Measurements from ENCODE around the gene RBM10. TPM values are rescaled to one million over a fixed set of nuclear protein-coding genes. Genes with fewer than 3 reads are reported as not detected.

The RBM10 gene
- total RNA-seq, 4 donors from 2014 or later = 25.2 to 33.1 (median 29.2) TPM

DNA sequence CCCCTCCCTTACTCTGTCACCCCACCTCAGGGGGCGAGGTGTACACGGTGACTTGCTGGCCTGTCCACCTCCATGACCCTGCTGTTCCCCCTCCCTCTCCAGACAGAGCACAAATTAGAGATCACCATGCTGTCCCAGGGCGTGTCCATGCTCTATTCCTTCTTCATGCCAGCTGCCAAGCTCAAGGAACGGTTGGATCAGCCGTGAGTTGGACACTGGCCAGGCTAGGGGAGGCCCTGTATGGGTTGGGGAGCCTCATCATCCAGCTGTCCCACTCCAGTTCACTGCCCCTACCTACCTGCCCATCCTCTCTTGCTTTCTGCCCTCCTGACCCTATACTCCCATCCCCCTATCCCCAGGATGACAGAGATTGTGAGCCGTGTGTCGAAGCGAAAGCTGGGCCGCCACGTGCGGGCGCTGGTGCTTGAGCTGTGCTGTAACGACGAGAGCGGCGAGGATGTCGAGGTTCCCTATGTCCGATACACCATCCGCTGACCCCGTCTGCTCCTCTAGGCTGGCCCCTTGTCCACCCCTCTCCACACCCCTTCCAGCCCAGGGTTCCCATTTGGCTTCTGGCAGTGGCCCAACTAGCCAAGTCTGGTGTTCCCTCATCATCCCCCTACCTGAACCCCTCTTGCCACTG, 69.5 kb downstream of the RBM10 start:
- no peak overlapping the region for H3K4me3 ChIP-seq
- peak overlapping the region in 1 of 4 donors; percentile 93 for H3K27ac ChIP-seq
- H3K9me3 ChIP-seq = no peaks in the 10 kb centered on the region
- ATAC-seq = no peak
- H3K27me3 ChIP-seq = no peaks in the 10 kb centered on the region
- 27 to 70% methylated on average over 2 of the region's 20 CpGs for WGBS, 2 donors (ENCODE audit: low coverage in 1 of 2)
- peaks cover 0 to 69% of the 10 kb centered on the region in 2 donors for H3K36me3 ChIP-seq
- H3K4me1 ChIP-seq = peaks cover 0 to 16% (median 10%) of the 10 kb centered on the region in 3 donors
- TF ChIP-seq EP300 (IDR thresholded peaks at IDR 0.05) (no peak), POLR2A (IDR thresholded peaks at IDR 0.05) (no peak), CTCF (IDR thresholded peaks at IDR 0.05) (no peak), POLR2AphosphoS5 (IDR thresholded peaks at IDR 0.05) (no peak)

DNA sequence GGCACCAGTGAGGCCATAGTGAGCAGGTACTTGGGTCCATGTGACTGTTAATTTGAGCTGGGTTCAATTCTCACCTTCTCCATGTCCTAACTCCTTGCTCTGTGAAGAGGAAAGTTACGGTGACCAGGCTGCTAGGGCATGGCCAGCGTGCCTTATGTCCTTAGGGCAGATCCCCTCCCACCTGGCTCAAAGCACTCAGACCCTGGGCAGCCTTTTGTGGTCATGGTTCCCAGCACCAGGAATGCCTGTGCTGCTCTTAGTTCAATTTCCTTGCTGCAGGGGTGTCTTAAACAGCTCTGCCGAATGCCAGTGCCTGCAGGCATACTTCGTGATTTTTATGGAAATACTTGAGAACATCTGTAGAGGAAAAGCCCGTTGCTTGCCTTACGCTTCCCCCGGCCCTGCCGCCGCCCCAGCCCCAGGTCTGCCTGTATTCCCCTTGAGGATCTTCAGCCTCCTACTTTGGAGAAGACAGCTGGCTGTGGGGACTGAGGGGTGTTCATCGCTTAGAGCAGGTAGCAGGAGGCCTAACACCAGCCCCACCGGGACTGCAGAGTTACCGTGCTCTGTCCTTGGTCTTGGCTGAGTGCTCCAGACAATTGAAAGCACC, 70.4 kb downstream of the RBM10 start:
- peaks cover 0 to 60% of the 10 kb centered on the region in 2 donors for H3K36me3 ChIP-seq
- WGBS, 2 donors (ENCODE audit: low coverage in 1 of 2) = 70 to 74% methylated on average over 2 to 6 of the region's 12 CpGs
- H3K27ac ChIP-seq = peak overlapping the region in 3 of 4 donors; percentile 93 to 98 (median 94)
- H3K27me3 ChIP-seq = no peaks in the 10 kb centered on the region
- H3K9me3 ChIP-seq = no peaks in the 10 kb centered on the region
- no peak for ATAC-seq
- peaks cover 0 to 24% (median 18%) of the 10 kb centered on the region in 3 donors for H3K4me1 ChIP-seq
- TF ChIP-seq POLR2AphosphoS5 (IDR thresholded peaks at IDR 0.05) (no peak), CTCF (IDR thresholded peaks at IDR 0.05) (no peak), EP300 (IDR thresholded peaks at IDR 0.05) (no peak), POLR2A (IDR thresholded peaks at IDR 0.05) (no peak)
- no peak overlapping the region for H3K4me3 ChIP-seq

- Histone ChIP-seq H3K36me3 (peaks cover 0 to 50% of the 10 kb centered on the region in 2 donors), H3K27ac (peak overlapping the region; percentile 88 to 98 (median 94)), H3K9me3 (no peaks in the 10 kb centered on the region), H3K27me3 (no peaks in the 10 kb centered on the region), H3K4me3 (no peak overlapping the region), H3K4me1 (peaks cover 0 to 35% (median 21%) of the 10 kb centered on the region in 3 donors)
- TF ChIP-seq CTCF (IDR thresholded peaks at IDR 0.05) (no peak), POLR2AphosphoS5 (IDR thresholded peaks at IDR 0.05) (no peak), EP300 (IDR thresholded peaks at IDR 0.05) (no peak), POLR2A (IDR thresholded peaks at IDR 0.05) (no peak)
- WGBS, 2 donors (ENCODE audit: low coverage in 1 of 2) = 78 to 100% methylated on average over 2 to 7 of the region's 8 CpGs
- no peak for ATAC-seq
Measured at GRCh38 chrX:47216393-47216925, 71.4 kb downstream of the RBM10 start.

GRCh38 chrX:47217121-47217851, 72.3 kb downstream of the RBM10 start:
- ATAC-seq = peak; percentile 13
- H3K4me3 ChIP-seq = peak overlapping the region in 1 of 2 donors; percentile 87
- TF ChIP-seq POLR2A (IDR thresholded peaks at IDR 0.05) = peak in 1 of 2 donors; percentile 18
- no peak for TF ChIP-seq POLR2AphosphoS5 (IDR thresholded peaks at IDR 0.05)
- H3K36me3 ChIP-seq = peaks cover 0 to 41% of the 10 kb centered on the region in 2 donors
- H3K27ac ChIP-seq = peak overlapping the region; percentile 88 to 98 (median 94)
- 0 to 15% methylated on average over 13 to 14 of the region's 22 CpGs for WGBS, 2 donors (ENCODE audit: low coverage in 1 of 2)
- H3K9me3 ChIP-seq = no peaks in the 10 kb centered on the region
- H3K4me1 ChIP-seq = peaks cover 0 to 41% (median 21%) of the 10 kb centered on the region in 3 donors
- no peaks in the 10 kb centered on the region for H3K27me3 ChIP-seq

GRCh38 chrX:47217852-47218279, 72.8 kb downstream of the RBM10 start:
- Histone ChIP-seq H3K27me3 (no peaks in the 10 kb centered on the region), H3K9me3 (no peaks in the 10 kb centered on the region), H3K36me3 (peaks cover 0 to 36% of the 10 kb centered on the region in 2 donors), H3K27ac (peak overlapping the region; percentile 93 to 100 (median 96)), H3K4me3 (peak overlapping the region; percentile 87 to 99), H3K4me1 (peaks cover 0 to 41% (median 21%) of the 10 kb centered on the region in 3 donors)
- 0% methylated on average over 9 of the region's 31 CpGs; no CpG with 5 or more reads in 1 of the 2 donors for WGBS, 2 donors (ENCODE audit: low coverage in 1 of 2)
- peak; percentile 91 for ATAC-seq
- TF ChIP-seq POLR2A (IDR thresholded peaks at IDR 0.05) = no peak
- no peak for TF ChIP-seq CTCF (IDR thresholded peaks at IDR 0.05)
- no peak for TF ChIP-seq POLR2AphosphoS5 (IDR thresholded peaks at IDR 0.05)
- TF ChIP-seq EP300 (IDR thresholded peaks at IDR 0.05) = no peak

Data from gastroesophageal sphincter (tissue), 4 donors.